Activated CD8-positive, alpha-beta memory T cell treated with anti-CD3 and anti-CD28 coated beads for 48 hours (primary cell): Measurements from ENCODE around the gene USP25.
"Not testable (repeated sequence)": the region's sequence is repeated elsewhere in the genome, so short reads cannot be mapped to it uniquely, and the experiment has no call there.

ENCODE experiments used
- DNase-seq, 3 experiments: peaks; one replicate each; pipeline ENCODE4 v3.0.0-alpha.2; 2020; ENCODE audit warnings: low read depth in 2 of 3, low spot score in 2 of 3

The USP25 gene

DNA sequence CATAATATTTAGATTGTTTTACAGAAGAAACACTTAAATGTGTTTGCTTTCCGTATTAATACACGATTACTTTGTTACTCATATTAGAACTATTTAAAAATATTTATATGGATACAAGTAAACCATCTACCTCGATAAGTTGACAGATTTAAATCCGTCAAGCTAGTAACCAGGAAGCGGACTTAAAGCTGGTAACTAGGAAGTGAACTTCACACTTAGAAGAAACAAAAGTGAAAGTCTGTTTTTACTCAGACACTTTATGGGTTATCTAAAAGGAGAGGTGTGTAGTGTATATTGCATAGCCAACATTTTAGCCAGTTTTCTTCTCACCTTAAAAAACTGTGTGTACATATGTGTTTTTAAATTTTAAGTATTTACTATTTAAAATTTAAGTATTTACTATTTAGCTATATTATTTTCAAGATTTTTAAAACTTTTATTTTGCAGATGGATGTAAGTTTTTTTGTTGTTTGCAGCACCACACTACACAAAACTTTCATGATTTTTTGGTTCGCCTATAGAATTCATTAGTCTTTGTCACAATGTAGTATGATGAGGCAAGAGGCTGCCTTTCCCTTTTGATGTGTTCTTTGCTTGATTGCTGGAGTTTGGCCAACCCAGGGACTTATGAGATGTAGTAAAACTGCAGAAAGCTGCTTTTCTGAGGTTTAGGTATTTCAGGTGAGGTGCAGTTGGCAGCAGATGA lies 2.7 kb downstream of the USP25 start:
- no peak for DNase-seq

DNA sequence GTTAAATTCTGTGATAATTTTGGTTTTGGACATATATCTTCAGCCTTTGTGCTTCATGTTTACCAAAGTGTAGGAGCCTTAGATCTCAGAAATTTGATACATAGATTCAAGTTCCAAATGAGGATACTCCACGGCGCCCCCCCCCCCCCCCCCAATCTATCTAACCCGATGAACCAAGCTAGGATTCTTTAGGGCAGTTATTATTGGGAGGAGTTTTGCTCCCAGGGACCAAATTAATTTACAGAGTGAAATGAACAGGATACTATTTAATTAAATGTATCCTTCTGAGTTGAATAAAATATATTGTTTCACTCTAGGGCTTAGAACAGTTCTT lies 3.2 kb downstream of the USP25 start:
- DNase-seq, result no peak

DNA sequence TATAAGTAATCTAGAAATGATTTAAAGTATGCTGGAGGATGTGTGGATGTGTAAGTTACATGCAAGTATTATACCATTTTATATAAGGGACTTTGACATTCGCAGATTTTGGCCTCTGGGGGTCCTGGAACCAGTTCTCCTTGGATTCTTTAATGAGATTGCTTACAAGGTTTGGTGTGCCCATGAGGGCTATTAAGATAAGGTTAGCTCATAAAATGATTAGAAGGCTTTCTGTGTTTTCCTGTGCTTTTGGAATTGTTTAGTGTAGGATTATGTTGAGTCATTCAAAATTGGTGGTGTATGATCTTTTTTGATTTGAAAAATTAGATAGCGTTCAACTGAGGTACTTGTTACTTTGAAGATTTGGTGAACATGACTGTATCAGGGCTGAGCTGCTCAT lies 5.6 kb downstream of the USP25 start:
- no peak for DNase-seq

DNA sequence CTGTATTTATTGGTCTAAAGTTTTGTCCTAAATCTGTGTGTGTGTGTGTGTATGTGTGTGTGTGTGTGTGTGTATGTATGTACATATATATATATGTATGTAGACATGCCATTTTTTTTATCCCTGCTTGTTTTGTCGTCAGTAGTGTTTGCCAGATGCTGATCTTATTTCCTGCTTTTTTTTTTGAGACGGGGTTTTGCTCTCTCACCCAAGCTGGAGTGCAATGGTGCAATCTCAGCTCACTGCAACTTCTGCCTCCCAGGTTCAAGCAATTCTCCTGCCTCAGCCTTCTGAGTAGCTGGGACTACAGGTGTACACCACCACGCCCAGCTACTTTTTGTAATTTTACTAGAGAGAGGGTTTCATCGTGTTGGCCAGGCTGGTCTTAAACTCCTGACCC lies 6.1 kb downstream of the USP25 start:
- DNase-seq, result not testable (repeated sequence)

DNA sequence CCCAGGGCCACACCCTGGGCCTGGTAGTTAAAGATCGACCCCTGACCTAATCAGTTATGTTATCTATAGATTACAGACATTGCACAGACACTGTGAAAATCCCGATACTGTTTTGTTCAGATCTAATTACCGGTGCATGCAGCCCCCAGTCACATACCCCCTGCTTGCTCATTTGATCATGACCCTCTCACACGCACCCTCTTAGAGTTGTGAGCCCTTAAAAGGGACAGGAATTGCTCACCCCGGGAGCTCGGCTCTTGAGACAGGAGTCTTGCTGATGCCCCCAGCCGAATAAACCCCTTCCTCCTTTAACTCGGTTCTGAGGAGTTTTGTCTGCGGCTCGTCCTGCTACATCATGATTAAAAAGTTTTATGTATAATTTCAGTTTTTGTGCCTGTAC lies 9.0 kb downstream of the USP25 start:
- not testable (repeated sequence) for DNase-seq

DNA sequence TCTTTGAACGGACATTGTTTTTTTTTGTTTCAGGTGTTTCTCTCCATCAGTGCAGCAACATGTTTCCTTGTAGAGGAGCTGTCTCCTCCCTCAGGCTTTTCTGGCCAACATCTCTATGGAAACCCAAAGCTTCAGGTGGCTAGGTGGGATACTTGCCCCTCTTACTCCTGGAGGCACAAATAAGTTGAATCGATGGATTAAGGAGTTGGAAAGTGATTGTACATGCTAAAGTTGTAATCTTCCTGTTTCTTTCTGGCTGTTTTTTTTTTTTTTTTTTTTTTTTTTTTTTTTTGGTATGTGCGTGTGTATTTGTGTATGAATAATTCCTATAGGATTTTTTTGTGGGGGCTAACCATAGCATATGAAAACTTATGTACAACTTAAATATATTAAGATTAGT lies 10.6 kb downstream of the USP25 start:
- no peak for DNase-seq

DNA sequence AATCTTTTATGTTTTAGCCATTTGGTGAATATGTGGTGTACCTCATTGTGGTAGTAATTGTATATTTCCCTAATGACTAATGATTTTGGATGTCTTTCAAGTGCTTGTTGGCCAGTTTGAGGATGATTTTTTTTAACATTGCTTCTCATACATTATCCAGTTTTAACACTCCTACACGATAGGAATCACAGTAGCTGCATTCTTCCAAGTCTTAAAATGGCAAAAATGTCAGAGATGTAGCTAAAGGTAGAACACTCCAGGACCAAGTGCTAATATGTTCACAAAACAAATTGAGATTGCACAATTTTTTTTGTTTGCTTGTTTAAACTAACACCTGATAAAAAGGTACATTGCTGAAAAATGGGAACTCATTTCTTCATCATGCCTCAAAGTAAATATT lies 11.7 kb downstream of the USP25 start:
- no peak for DNase-seq

DNA sequence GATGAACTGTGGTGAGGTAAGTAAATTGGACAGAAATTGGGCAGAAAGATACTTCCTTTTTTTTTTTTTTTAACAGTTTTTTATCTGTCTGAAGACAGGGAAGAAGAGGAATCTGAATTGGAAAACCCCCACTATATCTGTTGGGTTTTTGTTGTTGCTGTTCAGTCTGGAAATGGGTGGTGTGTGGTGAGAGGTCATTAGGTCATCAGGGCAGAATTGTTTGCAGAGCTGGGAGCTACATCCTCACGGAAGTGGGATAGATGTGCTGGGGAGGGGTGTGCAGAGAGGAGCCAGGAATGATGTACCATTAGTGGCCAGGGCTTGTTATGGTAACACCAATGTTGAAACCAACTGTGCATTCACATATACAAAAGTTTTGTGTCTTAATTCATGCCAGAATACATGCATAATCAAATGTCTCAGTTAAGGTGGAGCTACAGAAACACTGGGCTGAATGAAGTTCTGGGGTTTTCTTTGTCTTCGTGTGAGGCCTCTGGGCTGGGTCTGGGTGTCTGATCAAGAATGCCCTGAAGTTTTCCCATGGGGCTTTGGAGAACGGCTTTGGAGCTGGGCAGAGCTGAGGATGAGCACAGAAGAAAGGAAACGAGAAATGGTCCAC lies 12.4 kb downstream of the USP25 start:
- DNase-seq, result no peak

DNA sequence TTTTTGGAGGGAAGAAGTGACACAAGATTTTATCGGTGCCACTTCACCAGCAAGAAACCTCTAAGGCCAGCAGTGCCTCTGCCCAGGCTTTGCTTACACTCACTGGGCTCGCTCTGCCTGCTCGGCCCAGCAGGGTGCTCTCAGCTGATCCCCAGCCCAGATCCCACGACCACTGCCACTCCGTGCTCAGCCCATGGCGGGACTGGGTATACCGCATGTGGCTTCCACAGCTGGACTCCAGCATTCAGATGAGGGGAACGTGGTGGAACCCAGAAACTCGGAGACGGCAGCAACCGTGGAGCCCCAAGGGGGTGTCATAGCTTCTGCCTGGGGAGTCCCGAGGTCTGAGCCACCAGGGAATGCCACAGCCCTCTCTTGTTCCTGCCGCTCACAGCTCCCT lies 12.9 kb downstream of the USP25 start:
- DNase-seq, result no peak

DNA sequence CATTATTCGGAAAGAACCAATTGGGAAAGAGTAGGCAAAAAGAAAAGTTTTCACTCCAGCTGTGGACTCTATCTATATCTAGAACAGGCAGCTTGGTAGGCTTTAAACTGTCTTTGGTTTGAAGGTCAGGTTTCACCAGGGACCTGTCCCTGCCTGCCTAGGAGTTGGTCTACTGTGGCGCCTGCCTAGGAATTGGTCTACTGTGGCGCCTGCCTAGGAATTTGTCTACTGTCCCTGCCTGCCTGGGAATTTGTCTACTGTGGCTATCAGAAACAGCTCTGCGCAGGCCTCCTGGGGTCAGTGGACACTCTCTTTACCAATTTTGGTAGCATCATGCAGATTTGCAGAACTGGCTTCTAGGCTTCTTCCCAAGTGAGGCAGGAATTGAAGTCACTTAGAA lies 13.8 kb downstream of the USP25 start:
- DNase-seq, result no peak

DNA sequence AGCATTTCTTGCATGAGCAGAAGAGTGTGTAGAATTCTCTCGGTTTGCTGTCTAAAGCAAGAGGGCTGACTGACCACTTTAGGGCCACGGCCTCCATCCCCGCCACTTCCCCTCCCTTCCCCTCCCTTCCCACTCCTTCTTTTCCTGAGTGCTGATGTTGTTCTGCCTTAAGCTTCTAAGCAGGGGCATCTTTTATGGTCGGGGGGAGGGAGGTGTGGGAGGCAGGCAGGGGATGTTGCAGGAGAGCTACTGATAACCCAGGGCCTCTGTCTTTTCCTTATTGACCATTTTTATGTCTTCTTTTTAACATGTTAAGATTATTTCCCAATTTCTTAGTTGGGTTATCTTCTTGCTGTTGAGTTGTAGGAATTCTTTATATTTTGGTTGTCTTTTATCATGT lies 15.1 kb downstream of the USP25 start:
- no peak for DNase-seq

DNA sequence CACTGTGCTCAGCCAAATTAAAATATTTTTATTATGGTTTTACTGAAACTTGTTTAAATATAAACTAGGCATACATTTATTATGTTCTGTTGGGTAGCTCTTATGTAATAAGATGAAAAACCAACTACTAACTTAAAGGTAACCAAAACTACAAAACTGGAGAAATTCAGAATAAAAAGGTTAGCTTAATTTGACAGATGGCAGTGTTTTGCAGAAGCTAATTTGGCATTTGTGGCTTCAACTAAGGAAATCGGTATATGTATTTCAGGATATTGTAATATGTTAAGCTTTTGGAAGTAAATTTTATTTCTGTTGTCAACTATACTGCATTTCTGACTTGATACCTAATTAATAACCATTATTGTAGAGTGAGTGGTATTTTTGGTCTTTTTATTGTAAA lies 18.8 kb downstream of the USP25 start:
- DNase-seq, result no peak

DNA sequence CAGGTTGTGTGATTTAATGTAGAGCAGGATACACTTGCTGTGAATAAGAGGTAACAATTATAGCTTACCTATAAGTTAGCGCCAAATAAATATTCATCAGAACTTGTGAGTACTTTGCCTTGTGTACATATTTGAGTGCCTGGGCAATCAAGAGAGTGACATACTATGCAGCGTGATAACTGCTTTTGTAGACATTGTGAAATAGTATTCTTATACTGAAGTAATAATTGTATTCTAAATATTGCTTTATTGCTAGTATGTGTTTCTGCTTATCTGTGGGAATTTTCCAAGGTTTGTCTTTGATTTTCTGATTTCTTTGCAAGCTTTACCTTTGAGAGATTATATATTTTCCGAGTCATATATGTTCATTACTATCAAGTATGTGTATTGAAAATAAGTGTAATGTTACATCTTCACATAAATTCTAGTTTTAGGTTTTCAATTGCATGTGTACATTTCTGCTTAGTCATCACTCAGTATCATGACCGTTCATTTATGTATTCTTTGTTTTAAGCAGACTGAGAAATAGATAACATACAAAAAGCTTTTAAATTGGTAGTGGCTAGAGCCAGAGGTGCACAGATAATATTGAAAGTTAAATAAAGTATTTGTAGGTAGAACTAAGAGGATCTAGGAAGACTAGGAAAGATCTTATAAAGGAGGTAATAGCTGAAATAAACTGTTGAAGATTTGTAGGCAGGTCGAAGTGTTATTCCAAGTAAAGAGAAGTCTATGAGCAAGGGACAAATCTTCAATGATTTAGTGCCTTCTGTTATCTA lies 19.5 kb downstream of the USP25 start:
- no peak for DNase-seq

DNA sequence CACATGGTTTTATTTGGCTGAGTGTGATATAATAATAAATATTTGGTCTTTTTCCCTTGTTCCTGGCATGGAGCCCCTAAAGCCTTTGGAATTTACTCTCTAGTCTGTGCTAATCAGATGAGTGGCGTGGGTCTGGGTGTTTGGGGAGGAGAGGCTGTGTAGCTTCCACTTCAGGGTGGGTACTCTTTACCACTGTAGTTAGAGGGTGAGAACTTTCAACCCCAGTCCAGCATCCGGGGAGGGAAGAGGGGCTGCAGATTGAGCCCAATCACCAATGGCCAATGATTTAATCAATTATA lies 20.0 kb downstream of the USP25 start:
- DNase-seq, result no peak

DNA sequence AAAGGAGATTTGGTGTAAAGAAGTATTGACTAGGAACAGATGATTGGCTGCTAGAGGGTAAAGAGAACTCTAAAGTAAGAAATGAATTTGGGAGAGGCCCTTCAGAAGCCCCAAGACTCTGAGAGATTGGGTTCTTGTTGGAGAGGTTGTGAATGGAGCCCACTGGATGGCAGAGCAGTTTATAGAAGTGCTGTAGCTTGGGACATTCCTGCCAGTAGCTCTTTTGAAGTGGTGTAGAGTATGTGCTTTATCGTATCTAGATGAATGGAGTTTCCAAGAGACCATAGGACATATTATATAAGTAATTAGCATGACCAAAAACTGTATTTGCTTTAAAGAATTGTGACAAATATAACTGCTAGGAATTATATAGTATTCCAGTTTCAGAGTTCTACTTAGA lies 21.3 kb downstream of the USP25 start:
- DNase-seq, result no peak

DNA sequence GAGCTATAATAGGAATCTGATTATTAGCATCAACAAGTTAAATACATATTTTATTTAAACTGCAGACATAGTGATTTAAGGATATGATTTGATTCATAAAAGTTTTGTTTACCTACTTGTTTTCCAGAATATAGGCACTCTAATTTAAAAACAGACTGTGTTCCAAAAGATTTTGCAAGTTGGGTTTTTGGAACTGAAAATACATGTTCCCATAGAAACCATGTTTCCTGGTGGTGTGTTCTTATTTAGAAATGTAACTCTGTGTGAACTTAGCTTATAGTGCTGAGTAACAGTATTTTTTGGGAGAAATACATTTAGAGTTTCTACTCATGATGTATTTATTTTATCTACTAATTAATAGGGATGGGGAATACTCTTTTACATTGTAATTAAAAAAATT lies 21.8 kb downstream of the USP25 start:
- no peak for DNase-seq

DNA sequence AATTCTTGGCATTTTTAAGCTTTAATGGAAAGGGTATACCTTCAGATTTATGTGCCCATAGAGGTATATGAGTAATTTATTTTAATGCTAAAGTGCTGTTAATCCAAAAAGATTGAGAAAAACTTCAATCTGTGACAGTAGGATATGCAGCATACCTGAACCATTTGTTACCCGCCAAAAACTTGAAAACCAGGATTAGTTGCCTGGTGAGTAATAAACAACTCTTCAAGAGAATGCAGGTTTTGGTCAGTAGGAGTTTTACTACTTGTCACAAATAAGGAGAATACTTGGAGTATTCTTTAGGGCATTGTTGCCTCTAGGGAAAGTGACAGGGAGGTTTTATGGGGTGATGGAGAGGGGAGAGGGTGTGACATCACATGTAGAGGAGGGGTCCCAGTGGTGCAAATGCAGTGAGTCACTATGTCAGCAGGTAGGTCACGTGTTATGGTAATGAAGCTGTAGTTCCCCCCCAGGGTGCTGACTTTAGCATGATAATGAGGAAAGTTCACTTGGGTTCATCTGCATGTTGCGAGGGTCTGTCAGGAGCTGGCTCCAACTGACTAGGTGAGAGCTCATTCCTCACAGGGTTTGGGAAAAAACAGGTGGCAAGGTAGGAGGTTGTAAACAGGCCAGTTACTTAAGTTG lies 23.1 kb downstream of the USP25 start:
- no peak for DNase-seq

DNA sequence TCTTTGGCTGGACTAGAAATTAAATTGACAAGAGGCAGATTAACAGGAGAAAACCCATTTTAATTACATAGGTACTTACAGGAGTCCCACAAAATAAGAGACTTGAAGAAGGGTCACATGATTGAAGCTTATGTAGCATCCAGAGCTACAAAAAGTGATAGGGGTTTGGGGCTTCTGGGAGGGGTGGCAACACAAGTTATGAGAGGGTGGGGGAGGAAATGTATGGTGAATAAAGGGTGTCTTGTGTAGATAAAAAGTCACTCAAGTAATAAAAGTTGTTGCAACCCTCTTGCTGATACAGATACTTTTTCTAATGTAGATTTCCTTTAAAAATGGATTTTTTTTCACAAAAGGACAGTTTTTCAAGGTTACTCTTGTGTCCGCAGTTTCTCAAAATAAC lies 24.0 kb downstream of the USP25 start:
- no peak for DNase-seq

DNA sequence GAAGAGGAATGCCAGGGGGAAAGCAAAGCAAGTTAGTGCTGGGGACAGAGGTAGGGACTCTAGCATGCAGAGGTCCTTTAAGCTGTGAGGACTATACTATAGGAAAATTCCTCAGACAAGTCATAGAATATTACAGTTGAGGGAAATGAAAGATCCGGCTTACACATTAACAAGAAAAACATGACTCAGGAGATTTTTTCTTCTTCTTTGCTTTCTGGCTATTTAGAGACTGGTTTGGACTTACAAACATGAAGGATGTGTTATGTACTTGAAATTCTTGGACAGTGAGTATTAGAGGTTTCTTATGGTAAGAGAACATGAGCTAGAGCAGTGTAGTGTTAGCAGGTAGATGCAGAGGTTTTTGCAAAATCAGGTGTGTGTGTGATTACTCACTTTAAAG lies 24.9 kb downstream of the USP25 start:
- DNase-seq, result no peak

DNA sequence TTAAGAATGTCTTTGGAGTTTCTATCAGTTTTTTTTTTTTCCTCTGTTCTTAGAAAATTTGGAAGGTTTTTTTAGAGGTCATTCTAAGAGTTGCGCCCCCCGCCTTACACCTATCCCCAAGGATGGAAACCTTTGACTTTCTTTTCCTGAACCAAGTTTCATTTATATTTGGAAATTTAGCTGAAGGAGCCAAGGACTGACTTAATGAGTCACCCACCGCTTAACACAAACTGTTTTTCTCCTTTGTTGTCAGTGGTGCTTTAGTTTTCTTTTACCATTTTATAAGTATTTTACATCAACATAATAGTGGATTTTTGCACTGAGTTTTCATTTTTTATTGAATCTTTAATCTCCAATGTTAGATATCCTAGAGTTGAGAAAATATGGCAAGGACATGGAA lies 25.3 kb downstream of the USP25 start:
- no peak for DNase-seq

DNA sequence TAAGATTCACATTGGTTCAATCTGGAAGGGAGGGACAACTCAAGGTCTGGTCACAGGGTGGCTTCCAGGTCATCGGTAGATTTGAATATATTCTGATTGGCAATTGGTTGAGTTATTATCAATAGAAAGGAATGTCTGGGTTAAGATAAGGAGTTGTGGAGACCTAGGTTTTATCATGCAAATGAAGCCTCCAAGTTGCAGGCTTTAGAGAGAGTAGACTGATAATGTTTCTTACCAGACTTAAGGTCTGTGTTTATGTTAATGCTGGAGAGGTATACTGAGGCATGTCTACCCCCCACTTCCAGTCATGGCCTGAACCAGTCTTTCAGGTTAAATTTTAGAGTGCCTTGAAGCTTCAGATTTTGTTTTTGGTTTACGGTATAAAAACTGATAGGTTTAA lies 29.7 kb downstream of the USP25 start:
- no peak for DNase-seq

DNA sequence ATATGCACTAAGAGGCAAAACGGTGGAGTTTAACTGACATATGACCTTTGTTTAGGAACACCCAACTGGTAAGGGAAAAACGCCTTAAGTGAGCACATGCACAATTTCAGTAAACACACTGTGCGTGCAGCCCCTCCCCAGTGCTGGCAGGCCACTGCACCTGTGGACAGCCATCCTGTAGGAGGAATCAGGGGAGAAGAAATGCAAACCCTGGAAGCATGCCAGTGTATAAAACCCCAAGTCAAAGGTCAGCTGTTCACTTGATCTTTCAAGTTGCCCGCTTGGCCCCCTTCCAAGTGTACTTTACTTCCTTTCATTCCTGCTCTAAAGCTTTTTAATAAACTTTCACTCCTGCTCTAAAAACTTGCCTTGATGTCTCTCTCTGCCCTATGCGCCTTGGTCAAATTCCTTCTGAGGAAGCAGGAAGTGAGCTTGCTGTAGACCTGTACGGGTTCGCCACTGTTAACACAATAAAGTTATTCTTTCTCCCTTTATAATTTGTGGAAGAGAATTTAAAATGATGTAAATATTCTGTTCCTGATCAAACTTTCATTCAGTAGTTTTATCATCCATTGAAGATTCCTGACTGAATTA lies 31.8 kb downstream of the USP25 start:
- DNase-seq, result no peak
